Measurements from ENCODE around the gene TTYH1.

DNA sequence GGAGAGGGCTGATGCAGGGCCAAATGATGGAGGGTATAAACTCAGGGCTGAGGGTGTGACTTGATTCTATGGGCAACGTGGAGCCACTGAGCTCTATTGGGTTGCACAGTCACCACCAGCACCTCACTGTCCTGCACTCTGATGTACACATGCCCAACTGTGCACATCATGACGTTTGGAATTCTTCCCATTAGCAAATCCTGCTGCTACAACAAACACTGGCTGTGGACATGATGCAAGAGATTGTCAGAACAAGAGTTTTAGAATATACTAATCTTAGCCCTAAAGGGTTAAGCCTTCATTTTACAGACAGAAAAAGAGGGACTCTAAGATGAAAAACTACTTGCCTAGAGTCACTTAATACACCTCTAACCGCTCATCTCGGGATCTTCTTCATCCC, 2.4 kb upstream of the TTYH1 start:
- no peak for TF ChIP-seq POLR2A (IDR thresholded peaks at IDR 0.05)
- TF ChIP-seq CTCF (IDR thresholded peaks at IDR 0.05): no peak

All from testis (tissue), 2 donors.